OCI-LY3 (cell line): ENCODE measurements around the gene MBNL1.

Source experiments
- EZH2phosphoT487 ChIP-seq: fragments of 200-600 bp; shearing (Covaris generic); IDR thresholded peaks from 2 replicates; pipeline ENCODE4 v1.6.1; 2018; ENCODE audit warnings: antibody characterized with exemption, mixed run types, low read depth
- TF ChIP-seq, protein P1 (sequence below): fragments of 200-600, 300-600 bp; sonication (generic); IDR thresholded peaks from 2 replicates; pipeline ENCODE4 v1.5.1; 2014; ENCODE audit warnings: antibody characterized with exemption, low read length, low read depth

DNA sequence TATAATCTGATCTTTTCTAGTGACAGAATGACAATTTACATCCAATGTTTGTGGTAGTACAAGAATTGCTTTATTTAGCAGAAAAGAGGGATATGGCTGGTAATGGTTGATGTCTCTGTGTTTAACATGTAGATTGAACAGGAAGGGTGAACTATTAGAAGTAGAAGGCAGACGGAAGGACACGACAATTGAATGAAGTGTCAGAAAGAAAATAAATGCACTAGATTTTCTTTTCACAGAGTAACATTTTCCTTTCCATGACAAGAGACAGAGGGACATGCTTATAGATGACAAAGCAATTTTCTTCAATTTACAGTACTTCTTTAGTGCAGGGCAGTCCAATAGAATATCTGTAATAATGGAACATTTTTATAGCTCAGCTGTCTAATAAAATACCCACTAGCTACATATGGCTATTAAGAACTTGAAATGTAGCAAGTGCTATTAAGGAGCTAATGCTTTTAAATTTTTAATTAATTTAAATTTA is 48.9 kb upstream of the MBNL1 start:
- TF ChIP-seq EZH2phosphoT487: no peak
- TF ChIP-seq, protein P1, sequence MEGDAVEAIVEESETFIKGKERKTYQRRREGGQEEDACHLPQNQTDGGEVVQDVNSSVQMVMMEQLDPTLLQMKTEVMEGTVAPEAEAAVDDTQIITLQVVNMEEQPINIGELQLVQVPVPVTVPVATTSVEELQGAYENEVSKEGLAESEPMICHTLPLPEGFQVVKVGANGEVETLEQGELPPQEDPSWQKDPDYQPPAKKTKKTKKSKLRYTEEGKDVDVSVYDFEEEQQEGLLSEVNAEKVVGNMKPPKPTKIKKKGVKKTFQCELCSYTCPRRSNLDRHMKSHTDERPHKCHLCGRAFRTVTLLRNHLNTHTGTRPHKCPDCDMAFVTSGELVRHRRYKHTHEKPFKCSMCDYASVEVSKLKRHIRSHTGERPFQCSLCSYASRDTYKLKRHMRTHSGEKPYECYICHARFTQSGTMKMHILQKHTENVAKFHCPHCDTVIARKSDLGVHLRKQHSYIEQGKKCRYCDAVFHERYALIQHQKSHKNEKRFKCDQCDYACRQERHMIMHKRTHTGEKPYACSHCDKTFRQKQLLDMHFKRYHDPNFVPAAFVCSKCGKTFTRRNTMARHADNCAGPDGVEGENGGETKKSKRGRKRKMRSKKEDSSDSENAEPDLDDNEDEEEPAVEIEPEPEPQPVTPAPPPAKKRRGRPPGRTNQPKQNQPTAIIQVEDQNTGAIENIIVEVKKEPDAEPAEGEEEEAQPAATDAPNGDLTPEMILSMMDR: no peak
